ENCODE results near the gene ATP8A2.
A peak's percentile ranks its signal among the peaks of the same experiment; 100 is the strongest.

The ATP8A2 gene

GRCh38 chr13:25848812-25849745, 477.3 kb downstream of the ATP8A2 start:
- DNase-seq (ENCODE audit: low spot score), result no peak

- DNase-seq (ENCODE audit: low spot score), result no peak
Measured at GRCh38 chr13:25857830-25858229, 486.1 kb downstream of the ATP8A2 start.

- no peak for DNase-seq (ENCODE audit: low spot score)
Measured at GRCh38 chr13:25859528-25859927, 487.8 kb downstream of the ATP8A2 start.

- no peak for DNase-seq (ENCODE audit: low spot score)
Measured at GRCh38 chr13:25860265-25860664, 488.5 kb downstream of the ATP8A2 start.

GRCh38 chr13:25860862-25861261, 489.1 kb downstream of the ATP8A2 start:
- DNase-seq (ENCODE audit: low spot score), result no peak

- DNase-seq (ENCODE audit: low spot score), result no peak
Measured at GRCh38 chr13:25862156-25862555, 490.4 kb downstream of the ATP8A2 start.

GRCh38 chr13:25864116-25864515, 492.3 kb downstream of the ATP8A2 start:
- no peak for DNase-seq (ENCODE audit: low spot score)

- DNase-seq (ENCODE audit: low spot score), result no peak
Measured at GRCh38 chr13:25864936-25865335, 493.2 kb downstream of the ATP8A2 start.

- DNase-seq (ENCODE audit: low spot score), result no peak
Measured at GRCh38 chr13:25865391-25865790, 493.6 kb downstream of the ATP8A2 start.

- no peak for DNase-seq (ENCODE audit: low spot score)
Measured at GRCh38 chr13:25867038-25867437, 495.3 kb downstream of the ATP8A2 start.

- DNase-seq (ENCODE audit: low spot score), result no peak
Measured at GRCh38 chr13:25868490-25868889, 496.7 kb downstream of the ATP8A2 start.

GRCh38 chr13:25869941-25870340, 498.2 kb downstream of the ATP8A2 start:
- no peak for DNase-seq (ENCODE audit: low spot score)

- no peak for DNase-seq (ENCODE audit: low spot score)
Measured at GRCh38 chr13:25871389-25872125, 499.8 kb downstream of the ATP8A2 start.

GRCh38 chr13:25872481-25873241, 500.9 kb downstream of the ATP8A2 start:
- DNase-seq (ENCODE audit: low spot score), result no peak

- no peak for DNase-seq (ENCODE audit: low spot score)
Measured at GRCh38 chr13:25873242-25873612, 501.5 kb downstream of the ATP8A2 start.

GRCh38 chr13:25874064-25874737, 502.4 kb downstream of the ATP8A2 start:
- no peak for DNase-seq (ENCODE audit: low spot score)

- DNase-seq (ENCODE audit: low spot score), result no peak
Measured at GRCh38 chr13:25874907-25875306, 503.1 kb downstream of the ATP8A2 start.

- no peak for DNase-seq (ENCODE audit: low spot score)
Measured at GRCh38 chr13:25876247-25876646, 504.5 kb downstream of the ATP8A2 start.

- DNase-seq (ENCODE audit: low spot score), result no peak
Measured at GRCh38 chr13:25879466-25879865, 507.7 kb downstream of the ATP8A2 start.

- DNase-seq (ENCODE audit: low spot score), result no peak
Measured at GRCh38 chr13:25881136-25881926, 509.6 kb downstream of the ATP8A2 start.

- DNase-seq (ENCODE audit: low spot score), result peak; percentile 43
Measured at GRCh38 chr13:25881971-25882451, 510.2 kb downstream of the ATP8A2 start.
